Cortex of kidney (tissue), 1 donor: ENCODE data around the gene PCDHGC5.

Experiments
- DNase-seq: peaks from one replicate; lab custom pipeline; 2025; lab: John Stamatoyannopoulos, UW

Gene PCDHGC5

DNA sequence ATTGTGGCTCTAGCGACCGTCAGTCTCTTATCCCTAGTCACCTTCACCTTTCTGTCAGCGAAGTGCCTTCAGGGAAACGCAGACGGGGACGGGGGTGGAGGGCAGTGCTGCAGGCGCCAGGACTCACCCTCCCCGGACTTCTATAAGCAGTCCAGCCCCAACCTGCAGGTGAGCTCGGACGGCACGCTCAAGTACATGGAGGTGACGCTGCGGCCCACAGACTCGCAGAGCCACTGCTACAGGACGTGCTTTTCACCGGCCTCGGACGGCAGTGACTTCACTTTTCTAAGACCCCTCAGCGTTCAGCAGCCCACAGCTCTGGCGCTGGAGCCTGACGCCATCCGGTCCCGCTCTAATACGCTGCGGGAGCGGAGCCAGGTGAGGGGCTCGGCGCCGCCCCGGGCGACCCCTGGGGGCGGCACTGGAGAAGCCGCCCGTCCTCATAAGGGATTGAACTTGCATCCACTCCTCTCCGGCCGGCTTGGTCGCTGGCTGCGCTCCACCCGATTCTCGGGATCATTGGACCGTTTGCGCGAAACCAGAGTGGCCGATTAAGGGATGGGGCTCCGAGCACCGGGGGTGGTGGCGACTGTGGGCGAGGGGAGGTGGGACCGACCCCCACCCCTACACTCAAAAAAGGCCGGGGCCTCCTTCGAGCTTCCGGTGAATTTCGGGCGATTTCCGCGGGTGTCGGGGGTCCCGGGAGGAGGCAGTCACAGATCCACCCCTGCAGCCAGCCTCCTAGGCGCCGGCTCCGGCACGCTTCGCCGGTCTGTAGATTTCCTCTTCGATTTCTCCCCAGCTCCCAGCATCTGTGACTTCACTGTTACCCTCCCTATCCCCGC is 2.7 kb downstream of the PCDHGC5 start:
- DNase-seq = no peak

DNA sequence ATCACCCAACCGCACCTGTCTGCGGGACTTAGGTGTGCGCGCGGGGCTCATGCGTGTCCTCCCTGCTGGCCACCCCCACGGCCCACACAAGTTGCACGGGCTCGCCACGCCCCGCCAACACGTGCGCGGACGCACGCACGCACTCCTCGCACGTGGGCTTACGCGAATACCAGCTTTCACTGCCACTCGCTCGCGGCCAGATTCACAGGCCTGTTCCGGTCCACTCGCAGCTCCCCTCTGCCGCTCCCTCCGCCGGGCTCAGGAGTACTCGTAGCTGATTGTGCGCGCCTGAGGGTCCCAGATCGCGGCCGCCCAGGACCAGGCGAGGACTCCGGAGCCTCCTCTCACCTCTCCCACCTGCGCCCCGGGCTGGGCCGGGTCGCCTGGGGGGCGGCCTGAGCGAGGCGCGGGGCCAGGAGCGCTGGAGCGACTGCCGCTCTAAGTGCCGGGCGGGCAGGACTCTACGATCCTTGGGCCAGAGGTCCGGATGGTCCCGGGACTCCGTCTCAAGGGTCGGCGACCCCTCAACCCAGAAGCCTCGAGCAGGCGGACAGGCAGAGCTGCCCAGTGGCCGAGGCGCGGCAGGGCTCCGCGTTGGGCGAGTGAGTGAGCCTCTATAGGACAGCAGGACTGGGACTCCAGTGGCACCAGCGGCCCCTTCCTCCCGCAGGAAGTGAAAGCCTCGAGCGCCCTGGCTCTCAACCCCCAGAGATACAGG is 3.4 kb downstream of the PCDHGC5 start:
- DNase-seq = no peak

DNA sequence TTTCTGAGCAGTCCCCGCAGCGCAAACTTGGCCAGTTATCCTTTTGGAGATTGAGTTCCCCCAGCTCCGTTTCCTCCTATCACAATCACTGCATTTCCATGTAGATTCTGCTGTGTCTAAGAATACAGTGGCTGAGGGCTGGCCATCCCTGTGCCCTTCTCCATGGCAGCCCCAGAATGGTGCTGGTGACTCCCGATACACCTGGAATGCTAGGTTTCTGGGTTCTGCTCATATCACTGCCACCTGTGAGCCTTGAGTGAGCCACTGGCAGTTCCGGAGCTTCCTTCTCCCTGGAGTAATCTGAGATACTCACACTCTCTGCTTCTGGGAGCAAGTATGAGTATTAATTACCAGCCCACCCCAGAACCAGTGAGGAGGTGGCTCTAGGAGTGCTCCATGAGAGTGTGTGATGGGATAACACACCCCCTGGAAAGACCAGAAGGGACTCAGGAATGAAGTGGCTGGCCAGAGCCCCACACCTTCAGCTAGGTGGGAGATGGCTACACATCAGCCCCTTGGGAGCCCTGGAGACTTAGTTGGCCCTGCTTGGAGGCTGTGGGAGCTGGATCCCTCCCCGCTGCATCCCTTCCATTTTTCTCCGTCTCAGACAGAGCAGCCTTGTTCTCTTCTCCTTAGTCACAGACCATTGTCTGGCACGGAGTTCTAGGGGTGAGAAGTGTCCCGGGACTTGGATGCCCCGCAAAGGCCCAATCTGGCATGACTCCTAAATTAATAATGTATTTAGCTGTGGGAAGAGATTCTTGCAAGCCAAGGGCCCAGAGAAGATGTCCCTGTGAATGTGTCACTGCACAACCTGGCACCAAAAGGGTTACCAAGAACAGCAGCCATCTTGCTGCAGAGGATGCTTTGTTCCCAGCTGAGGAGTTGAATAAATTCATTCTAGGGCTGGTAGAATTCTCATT is 4.9 kb downstream of the PCDHGC5 start:
- DNase-seq = no peak

DNA sequence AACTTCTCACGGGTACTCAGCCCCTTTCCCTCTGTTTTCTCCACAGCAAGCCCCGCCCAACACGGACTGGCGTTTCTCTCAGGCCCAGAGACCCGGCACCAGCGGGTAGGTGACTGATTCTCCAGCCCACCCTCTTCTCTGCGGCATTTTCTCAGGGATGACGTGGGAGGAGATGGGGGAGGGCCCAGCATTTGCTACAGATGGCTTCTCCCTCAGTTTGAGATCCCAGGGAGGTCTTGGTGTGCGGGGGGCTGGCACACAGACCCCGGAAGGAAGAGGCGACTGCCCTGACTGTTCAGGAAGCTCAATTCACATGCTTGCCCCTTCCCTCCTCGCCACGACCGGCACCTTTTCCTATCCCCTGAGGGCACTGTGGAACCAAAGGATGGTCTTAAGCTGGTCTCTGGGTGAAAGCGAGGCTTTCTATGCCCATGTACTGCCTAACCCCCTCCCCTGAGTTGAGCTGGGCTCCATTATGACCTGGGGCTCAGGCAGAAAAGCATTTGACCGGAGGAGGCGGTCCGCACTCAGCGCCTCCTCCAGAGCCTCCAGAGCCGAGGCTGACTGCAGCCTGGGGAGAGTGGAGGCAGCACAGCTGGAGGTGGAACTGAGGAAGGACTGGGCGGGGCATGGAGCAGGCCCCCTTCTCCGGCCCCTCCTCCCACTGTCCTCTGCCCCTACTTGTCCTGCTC is 6.0 kb downstream of the PCDHGC5 start:
- DNase-seq = no peak

DNA sequence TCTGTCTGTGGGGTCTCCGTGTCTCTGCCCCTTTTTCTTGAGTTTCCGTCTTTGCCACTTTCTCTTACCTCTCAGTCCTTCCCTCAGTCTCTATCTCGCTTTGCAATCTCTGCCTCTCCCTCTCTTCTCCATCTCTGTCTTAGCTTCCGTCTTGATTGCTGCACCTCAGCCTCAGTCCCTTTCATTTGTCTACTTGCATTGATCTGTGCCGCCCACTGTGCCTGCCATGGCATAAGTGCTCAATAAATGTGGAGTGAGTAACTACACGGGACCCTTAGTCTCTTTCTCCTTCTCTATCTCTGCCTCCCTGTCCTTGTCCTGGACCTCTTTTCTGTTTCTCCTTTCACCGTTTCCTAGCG is 6.6 kb downstream of the PCDHGC5 start:
- DNase-seq = no peak

DNA sequence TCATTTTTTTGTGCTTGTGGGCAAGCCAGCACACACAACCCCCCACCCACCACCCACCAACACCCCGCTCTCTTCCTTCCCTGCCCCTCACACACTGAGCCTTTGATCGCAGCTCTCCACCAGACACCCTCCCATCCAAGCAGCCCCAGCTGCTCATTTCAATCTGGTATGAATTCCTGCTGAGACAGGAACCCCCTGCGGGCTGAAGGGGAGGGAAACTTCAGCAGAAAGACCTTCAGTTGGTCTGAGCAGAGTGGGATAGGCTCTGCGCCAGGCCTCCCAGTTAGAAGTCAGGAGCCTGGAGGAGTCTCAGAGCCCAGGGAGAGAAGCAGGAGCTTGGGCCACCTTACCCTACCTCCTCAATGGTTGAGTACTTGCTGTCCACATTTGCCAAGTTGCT is 7.2 kb downstream of the PCDHGC5 start:
- no peak for DNase-seq

DNA sequence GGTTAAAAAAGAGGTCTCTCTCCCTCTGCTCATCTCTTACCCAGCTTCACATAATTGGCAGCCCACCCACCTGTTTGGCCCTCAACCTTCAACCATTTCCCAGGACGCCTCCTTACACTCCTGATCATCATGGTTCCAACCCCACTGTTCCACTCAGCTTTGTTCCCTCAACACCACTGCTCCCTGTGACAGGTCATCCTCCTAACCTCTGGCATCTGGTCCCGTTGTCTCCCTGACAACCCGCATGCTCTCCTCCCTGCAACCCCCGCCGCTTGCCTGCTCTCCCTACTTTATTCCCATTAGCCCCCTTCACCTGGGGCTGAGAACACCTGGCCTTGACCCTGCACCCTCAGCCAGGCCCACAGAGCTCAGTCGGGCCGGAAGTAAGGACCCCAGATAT is 12.9 kb downstream of the PCDHGC5 start:
- no peak for DNase-seq

DNA sequence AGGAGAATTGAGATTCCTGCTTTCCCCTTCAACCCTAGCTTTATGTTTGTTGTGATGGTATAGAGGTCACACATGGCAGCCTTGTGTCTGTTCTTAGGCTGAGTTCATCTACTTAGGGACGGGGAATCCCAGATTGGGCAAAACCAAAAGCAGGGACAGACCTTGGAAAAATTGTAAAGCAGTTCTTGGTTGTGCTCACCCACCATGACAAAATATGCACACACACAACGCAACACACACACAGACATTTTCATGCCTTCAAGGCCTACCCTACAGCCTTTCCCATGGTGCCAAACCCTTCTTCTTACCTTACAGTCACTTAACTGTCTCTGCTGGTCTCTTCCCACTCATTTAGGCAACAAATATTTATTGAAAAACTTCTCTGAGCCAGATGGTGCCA is 14.8 kb downstream of the PCDHGC5 start:
- DNase-seq = no peak

DNA sequence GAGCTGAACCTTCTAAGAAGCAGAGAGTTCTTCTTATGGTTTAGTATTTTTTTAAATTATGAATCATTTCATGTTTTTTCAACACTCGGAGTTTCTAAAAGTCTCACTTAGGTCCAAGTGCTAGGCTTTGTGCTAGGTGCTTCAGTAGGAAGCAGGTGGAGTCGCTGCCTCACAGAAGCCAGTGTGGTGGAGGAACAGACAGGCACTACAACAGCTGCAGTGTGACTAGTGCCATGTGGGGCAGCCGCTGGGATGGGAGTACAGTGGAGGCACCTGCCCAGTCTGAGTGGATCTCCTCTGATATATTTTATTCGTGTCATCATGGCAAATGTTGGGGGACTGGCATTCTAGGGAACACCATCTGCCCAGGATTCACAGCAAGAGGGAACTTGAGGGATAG is 15.3 kb downstream of the PCDHGC5 start:
- DNase-seq = no peak

DNA sequence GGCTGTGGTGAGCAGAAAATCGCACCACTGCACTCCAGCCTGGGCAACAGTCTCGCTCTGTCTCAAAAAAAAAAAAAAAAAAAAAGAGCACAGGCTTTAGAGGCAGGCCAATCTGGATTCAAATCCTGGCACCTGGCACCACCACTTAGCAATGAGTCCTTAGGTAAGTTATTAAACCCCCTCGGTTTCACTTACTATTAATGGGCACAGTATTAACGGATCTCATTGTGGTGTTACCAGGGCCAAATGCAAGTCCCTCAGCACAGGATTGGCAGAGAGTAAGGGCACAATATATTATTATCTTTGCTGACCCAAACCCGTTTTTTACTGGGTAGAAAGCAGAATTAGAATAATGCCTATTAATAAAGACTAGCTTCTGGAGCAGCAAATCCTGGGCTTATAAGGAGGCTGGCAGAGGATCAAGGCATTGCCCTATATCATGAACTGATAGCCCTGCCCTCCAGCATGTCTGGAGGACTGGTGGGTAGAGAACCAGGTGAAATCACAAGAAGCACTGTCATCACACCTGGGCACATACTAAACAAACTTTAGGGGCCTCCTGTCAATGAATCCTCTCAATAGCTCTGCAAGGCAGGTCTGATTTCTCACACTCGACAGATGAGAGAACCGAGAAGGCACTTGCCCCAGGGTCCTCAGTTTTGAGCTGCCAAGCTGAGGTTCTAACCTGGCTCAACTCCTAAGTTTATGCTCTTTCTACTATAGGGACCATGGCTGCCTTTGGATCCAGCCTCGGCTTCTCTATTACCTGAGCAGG is 17.7 kb downstream of the PCDHGC5 start:
- DNase-seq = no peak

DNA sequence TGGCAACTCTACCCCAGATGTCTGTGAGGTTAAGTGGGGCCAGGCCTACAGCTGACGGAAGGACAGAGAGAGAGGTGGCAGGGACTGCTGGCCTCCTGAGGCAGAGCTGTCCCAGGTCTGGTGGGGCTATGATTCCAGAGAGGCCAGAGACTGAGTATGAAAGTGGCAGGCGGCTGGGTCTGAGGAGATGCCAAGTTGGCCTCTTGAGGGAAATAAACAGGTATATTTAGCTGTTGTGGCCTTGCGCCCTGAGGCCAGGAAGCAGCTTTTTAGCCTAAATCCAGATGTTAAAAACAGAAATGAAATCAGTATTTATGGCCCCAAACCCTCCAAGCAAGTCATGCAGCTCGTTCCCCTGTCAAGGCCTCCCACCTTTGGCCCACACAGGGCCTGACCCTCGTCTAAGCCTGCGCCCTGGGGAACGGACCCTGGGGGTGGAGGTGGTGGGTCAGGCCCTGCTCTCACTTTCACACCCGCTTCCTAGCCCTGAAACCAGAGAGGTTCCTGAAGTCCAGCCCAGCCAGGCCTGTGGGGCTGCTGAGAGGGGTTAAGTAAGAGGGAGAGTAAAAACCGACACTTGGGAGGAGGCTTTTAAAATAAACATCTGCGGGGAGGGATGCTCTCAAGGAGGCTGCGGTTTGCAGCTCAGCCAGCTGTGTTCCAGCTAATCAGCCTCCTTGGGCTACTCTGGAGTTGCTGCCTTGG is 18.7 kb downstream of the PCDHGC5 start:
- no peak for DNase-seq

DNA sequence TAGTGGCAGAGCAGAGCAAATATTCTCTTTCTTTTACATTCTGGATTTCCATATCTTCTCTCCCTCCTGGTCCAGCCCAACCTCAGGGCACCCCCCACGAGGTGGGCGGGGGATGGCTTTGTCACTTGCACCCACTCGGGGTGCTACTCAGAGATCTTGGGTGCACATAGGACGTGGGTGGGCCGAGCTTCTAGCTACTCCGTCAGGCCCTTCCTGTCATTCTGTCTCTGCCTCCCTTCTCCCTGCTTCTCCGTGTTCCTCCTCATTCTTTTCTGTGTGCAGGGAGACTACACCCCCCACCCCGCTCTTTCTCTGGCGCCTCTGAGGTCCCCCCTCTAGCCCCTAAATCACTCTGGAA is 19.5 kb downstream of the PCDHGC5 start:
- no peak for DNase-seq

DNA sequence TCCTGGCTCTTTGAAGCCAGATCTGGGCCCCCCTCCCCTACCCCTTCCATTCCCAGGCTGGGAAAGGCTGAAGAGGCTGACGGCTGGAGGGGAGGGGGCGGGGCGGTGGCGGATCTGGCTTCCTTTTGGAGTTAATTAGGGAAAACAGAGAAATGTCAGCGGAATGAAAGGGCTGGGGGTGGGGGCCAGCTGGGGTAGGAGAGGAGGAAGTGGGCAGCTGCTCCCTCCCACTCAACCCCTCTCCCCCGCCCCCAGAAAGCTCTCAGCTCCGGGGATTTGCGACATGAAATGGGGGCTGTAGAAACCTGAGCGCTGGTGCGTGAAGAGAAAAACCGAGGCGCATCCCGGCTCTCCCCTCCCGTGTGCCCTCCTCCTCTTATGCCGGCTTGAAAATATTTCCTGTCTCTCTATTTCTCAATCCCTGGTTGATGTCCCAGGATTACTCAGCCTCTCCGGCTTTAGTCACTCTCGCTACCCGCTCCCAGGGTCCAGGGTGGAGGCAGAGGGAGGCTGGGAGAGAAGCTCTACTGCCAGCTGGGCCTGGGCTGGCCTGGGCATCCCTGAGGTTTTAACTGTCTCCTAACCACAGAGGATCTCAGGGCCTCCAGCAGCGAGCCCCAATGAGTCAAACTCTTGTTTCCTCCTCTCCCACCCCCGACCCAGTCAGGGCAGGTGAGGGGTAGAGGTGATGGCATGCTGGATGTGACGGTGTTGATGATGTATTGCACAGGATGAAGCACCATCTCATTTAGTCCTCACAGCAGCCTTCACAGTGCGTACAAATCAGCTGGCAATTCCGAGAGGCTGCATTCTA is 20.1 kb downstream of the PCDHGC5 start:
- no peak for DNase-seq

DNA sequence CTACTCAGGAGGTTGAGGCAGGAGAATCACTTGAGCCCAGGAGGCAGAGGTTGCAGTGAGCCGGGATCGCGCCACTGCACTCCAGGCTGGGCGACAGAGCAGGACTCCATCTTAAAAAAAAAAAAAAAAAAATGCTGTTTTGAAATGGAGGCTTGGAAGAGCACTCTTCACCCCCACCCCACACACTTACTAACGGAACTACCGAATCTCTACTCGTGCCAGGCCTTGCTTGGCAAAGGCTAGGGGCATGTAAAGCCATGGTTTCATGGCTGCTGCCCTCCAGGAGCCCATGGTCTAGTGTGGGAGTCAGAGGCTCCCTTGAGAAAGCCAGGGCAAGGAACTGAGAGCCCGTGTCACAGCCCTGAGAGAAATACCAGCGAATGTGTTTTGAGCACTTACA is 21.3 kb downstream of the PCDHGC5 start:
- no peak for DNase-seq

DNA sequence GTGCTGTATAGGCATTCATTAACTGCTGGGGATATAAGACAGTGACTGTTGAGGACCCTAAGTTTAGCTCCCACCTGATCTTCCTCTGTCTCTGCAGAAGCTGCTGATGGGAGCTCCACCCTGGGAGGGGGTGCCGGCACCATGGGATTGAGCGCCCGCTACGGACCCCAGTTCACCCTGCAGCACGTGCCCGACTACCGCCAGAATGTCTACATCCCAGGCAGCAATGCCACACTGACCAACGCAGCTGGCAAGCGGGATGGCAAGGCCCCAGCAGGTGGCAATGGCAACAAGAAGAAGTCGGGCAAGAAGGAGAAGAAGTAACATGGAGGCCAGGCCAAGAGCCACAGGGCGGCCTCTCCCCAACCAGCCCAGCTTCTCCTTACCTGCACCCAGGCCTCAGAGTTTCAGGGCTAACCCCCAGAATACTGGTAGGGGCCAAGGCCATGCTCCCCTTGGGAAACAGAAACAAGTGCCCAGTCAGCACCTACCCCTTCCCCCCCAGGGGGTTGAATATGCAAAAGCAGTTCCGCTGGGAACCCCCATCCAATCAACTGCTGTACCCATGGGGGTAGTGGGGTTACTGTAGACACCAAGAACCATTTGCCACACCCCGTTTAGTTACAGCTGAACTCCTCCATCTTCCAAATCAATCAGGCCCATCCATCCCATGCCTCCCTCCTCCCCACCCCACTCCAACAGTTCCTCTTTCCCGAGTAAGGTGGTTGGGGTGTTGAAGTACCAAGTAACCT is 22.1 kb downstream of the PCDHGC5 start:
- DNase-seq = no peak

DNA sequence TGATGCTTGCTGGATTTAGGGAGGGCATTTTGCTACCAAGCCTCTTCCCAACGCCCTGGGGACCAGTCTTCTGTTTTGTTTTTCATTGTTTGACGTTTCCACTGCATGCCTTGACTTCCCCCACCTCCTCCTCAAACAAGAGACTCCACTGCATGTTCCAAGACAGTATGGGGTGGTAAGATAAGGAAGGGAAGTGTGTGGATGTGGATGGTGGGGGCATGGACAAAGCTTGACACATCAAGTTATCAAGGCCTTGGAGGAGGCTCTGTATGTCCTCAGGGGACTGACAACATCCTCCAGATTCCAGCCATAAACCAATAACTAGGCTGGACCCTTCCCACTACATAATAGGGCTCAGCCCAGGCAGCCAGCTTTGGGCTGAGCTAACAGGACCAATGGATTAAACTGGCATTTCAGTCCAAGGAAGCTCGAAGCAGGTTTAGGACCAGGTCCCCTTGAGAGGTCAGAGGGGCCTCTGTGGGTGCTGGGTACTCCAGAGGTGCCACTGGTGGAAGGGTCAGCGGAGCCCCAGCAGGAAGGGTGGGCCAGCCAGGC is 23.0 kb downstream of the PCDHGC5 start:
- DNase-seq = no peak

DNA sequence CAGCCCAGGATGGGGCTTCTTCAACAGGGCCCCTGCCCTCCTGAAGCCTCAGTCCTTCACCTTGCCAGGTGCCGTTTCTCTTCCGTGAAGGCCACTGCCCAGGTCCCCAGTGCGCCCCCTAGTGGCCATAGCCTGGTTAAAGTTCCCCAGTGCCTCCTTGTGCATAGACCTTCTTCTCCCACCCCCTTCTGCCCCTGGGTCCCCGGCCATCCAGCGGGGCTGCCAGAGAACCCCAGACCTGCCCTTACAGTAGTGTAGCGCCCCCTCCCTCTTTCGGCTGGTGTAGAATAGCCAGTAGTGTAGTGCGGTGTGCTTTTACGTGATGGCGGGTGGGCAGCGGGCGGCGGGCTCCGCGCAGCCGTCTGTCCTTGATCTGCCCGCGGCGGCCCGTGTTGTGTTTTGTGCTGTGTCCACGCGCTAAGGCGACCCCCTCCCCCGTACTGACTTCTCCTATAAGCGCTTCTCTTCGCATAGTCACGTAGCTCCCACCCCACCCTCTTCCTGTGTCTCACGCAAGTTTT is 23.6 kb downstream of the PCDHGC5 start:
- DNase-seq = no peak

DNA sequence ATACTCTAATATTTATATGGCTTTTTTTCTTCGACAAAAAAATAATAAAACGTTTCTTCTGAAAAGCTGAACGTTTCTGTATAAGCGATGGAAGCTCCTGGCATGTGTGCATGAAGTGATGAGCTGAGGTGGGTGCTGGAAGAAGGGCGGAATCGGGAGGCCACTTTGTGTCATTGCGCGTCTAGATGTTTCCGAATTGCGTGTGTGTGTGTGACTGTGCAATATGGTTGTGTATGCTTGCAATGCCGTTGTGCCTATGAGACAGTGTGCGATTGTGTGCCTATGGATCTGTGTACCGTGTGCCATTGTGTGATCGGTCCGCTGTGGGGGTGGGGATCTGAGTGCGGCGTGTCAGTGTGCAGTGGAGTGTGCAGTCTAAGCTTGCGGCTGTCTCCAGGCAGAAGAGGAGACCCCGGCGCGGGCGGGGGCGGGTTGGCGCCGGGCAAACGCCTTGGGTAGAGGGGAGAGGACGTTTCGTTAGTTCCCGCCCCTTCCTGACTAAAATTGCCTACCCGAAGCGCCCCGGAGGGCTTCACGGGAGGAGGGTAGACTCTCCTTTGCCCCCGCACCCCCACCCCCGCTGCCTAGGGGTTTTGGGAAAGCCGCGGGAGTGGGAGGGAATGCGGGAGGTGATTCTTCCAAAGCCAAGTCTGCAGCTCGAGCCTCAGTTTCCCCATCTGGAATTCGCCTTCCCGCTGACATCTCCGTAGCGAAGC is 24.2 kb downstream of the PCDHGC5 start:
- DNase-seq = no peak
